Measurements from ENCODE around the gene DNAJC7. TPM values are rescaled to one million over a fixed set of nuclear protein-coding genes. Genes with fewer than 3 reads are reported as not detected.

Gene DNAJC7
- total and polyA plus RNA-seq, 9 of the 15 experiments (the other 6 are each of a cell fraction or from before 2014, with no cell fraction given): 85.8 to 262 (median 157) TPM

DNA sequence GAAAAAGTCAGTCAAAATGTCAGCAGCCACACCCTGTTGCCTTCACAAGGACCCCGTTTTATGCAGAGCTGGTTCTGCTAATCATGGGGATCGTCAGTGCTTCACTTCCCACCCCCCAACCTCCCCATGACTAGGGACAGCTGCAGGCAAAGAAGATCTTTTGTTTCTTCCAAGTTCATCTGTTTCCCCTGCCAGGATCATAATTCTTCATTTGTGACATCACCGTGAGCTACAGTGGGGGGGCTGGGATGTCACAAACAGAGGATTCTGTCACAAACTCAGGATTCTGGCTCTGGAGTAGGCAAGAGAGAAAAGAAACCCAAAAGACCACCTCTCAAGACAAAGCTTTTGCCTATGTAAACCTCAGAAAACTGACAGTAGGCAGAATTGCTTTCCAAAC lies 24.7 kb downstream of the DNAJC7 start (continued):
- TF ChIP-seq SP2 (IDR thresholded peaks at IDR 0.05; ENCODE audit: extremely low read depth, low read depth, low read length, poor library complexity, severe bottlenecking) (no peak), ELF4 (CRISPR knock-in tag; IDR thresholded peaks at IDR 0.05) (no peak), KDM4B (IDR thresholded peaks at IDR 0.05; ENCODE audit: borderline replicate concordance in 2 of 2, low read depth in 1 of 2) (no peak), ELF2 (CRISPR knock-in tag; IDR thresholded peaks at IDR 0.05) (no peak), THAP7 (CRISPR knock-in tag; IDR thresholded peaks at IDR 0.05) (no peak), HNRNPLL (IDR thresholded peaks at IDR 0.05; ENCODE audit: low read depth, low read length, poor library complexity, severe bottlenecking) (no peak)

- intact Hi-C loops (cut with micrococcal nuclease) (no loop called here), in situ Hi-C loops (cut with MboI) (no loop called here)
- Histone ChIP-seq H3K36me3 (ENCODE audit: control insufficient read depth, insufficient read depth, low read length) (peaks cover 95% of the 10 kb centered on the region), H2AFZ (ENCODE audit: low read depth, low read length) (no peak overlapping the region), H3K4me1 (replicated peaks in 1 of 2; ENCODE audit: control insufficient read depth in 2 of 2, insufficient read depth in 2 of 2, low read length in 2 of 2) (no peaks in the 10 kb centered on the region), H3K27ac (ENCODE audit: extremely low read depth, low read depth, low read length) (no peak overlapping the region), H3K79me2 (ENCODE audit: control insufficient read depth, insufficient read depth, low read length) (no peaks in the 10 kb centered on the region), H3K4me2 (ENCODE audit: insufficient read depth, low read length) (no peak overlapping the region), H3K4me3 (no peak overlapping the region), H3K9ac (ENCODE audit: insufficient read depth in 1 of 2, low read depth in 2 of 2, low read length in 2 of 2) (no peak overlapping the region), H3K9me3 (replicated peaks; ENCODE audit: control insufficient read depth, insufficient read depth, low read depth, low read length) (no peaks in the 10 kb centered on the region), H4K20me1 (replicated peaks; ENCODE audit: control insufficient read depth, insufficient read depth, low read length) (no peaks in the 10 kb centered on the region), H3K9me1 (ENCODE audit: control insufficient read depth, insufficient read depth, low read length) (no peaks in the 10 kb centered on the region), H3K27me3 (ENCODE audit: control insufficient read depth in 2 of 2, insufficient read depth in 2 of 2, low read length in 2 of 2) (no peaks in the 10 kb centered on the region)
- ChIA-PET POLR2A (interaction anchor here (0.6 to 3.8 kb wide), 7 partner anchors 9 to 1787 kb away, joined by 3 to 16 read pairs (median 4); no protein-coding TSS in a partner anchor), CTCF (ENCODE audit: low intra/inter-chr PET ratio) (no interaction called here)
- 71% methylated on average over 3 of the region's 5 CpGs for whole genome bisulfite sequencing (ENCODE audit: insufficient coverage, low coverage, missing lambda C conversion rate)
- DNase-seq (ENCODE audit: extremely low read depth in 1 of 4, low spot score in 3 of 4) (no peak), FAIRE-seq (peak; percentile 19), ATAC-seq (no peak)
- no TSS peak for BruUV-seq (replicated peaks)
- TF ChIP-seq ZEB2 (IDR thresholded peaks at IDR 0.05) (no peak), CXXC5 (CRISPR knock-in tag; IDR thresholded peaks at IDR 0.05) (no peak), DMBX1 (CRISPR knock-in tag; IDR thresholded peaks at IDR 0.05; ENCODE audit: borderline replicate concordance) (no peak), E2F1 (CRISPR knock-in tag; IDR thresholded peaks at IDR 0.05) (no peak), POLR3G (IDR thresholded peaks at IDR 0.05; ENCODE audit: extremely low read depth, insufficient read length, insufficient replicate concordance) (no peak), CCNT2 (IDR thresholded peaks at IDR 0.05; ENCODE audit: borderline replicate concordance, extremely low read depth, insufficient read length, low read depth, low read length) (no peak), PTTG1 (tag; IDR thresholded peaks at IDR 0.05; ENCODE audit: low read depth) (no peak), SMAD2 (IDR thresholded peaks at IDR 0.05; ENCODE audit: low read depth, low read length) (no peak), ZNF140 (CRISPR knock-in tag; IDR thresholded peaks at IDR 0.05) (no peak), RB1 (IDR thresholded peaks at IDR 0.05; ENCODE audit: low read depth) (no peak), TCFL5 (CRISPR knock-in tag; conservative IDR thresholded peaks at IDR 0.05) (no peak)
- TF ChIP-seq, protein P1, sequence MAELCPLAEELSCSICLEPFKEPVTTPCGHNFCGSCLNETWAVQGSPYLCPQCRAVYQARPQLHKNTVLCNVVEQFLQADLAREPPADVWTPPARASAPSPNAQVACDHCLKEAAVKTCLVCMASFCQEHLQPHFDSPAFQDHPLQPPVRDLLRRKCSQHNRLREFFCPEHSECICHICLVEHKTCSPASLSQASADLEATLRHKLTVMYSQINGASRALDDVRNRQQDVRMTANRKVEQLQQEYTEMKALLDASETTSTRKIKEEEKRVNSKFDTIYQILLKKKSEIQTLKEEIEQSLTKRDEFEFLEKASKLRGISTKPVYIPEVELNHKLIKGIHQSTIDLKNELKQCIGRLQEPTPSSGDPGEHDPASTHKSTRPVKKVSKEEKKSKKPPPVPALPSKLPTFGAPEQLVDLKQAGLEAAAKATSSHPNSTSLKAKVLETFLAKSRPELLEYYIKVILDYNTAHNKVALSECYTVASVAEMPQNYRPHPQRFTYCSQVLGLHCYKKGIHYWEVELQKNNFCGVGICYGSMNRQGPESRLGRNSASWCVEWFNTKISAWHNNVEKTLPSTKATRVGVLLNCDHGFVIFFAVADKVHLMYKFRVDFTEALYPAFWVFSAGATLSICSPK (IDR thresholded peaks at IDR 0.05; ENCODE audit: borderline replicate concordance): no peak
Observed at GRCh38 chr17:41989702-41990419, 27.4 kb downstream of the DNAJC7 start.
